ENCODE data around the gene TAF15. TPM values are rescaled to one million over a fixed set of nuclear protein-coding genes. Genes with fewer than 3 reads are reported as not detected.

Gene TAF15
- 17.8 and 19.8 TPM in 2 replicates for total RNA-seq (2014; rRNA removed; shearing (Covaris generic))

GRCh38 chr17:35808962-35809854, at the start of gene TAF15:
Gene TAF15, plus strand, starts transcription at chr17:35809484. Its CDS starts 86 bp downstream, at chr17:35809570.
- peak; percentile 98 for DNase-seq (ENCODE audit: low spot score)

GRCh38 chr17:35760587-35760986, 48.7 kb upstream of the TAF15 start, which contains the start of gene C17orf50:
Gene C17orf50, plus strand, starts transcription at chr17:35760887. Its CDS starts 55 bp downstream, at chr17:35760942.
- DNase-seq (ENCODE audit: low spot score) = no peak

- no peak for DNase-seq (ENCODE audit: low spot score)
These were observed 47.7 kb upstream of the TAF15 start for GRCh38 chr17:35761601-35762000.

GRCh38 chr17:35763767-35764122, 45.5 kb upstream of the TAF15 start:
- no peak for DNase-seq (ENCODE audit: low spot score)

GRCh38 chr17:35764123-35764991, 44.9 kb upstream of the TAF15 start:
- peak; percentile 75 for DNase-seq (ENCODE audit: low spot score)

GRCh38 chr17:35765086-35765710, 44.1 kb upstream of the TAF15 start:
- DNase-seq (ENCODE audit: low spot score) = no peak

- no peak for DNase-seq (ENCODE audit: low spot score)
These were observed 43.4 kb upstream of the TAF15 start for GRCh38 chr17:35765756-35766488.

- no peak for DNase-seq (ENCODE audit: low spot score)
These were observed 42.8 kb upstream of the TAF15 start for GRCh38 chr17:35766489-35766877.

GRCh38 chr17:35766903-35767510, 42.3 kb upstream of the TAF15 start:
- DNase-seq (ENCODE audit: low spot score) = no peak

GRCh38 chr17:35768797-35769196, 40.5 kb upstream of the TAF15 start:
- DNase-seq (ENCODE audit: low spot score) = no peak

- no peak for DNase-seq (ENCODE audit: low spot score)
These were observed 39.3 kb upstream of the TAF15 start for GRCh38 chr17:35769895-35770486.

GRCh38 chr17:35773129-35773528, 36.2 kb upstream of the TAF15 start:
- DNase-seq (ENCODE audit: low spot score) = no peak

- no peak for DNase-seq (ENCODE audit: low spot score)
These were observed 35.4 kb upstream of the TAF15 start for GRCh38 chr17:35773679-35774425.

GRCh38 chr17:35774499-35774898, 34.8 kb upstream of the TAF15 start:
- peak; percentile 64 for DNase-seq (ENCODE audit: low spot score)

- DNase-seq (ENCODE audit: low spot score) = no peak
These were observed 34.2 kb upstream of the TAF15 start for GRCh38 chr17:35775039-35775438.

GRCh38 chr17:35775583-35775982, 33.7 kb upstream of the TAF15 start:
- no peak for DNase-seq (ENCODE audit: low spot score)

GRCh38 chr17:35778641-35779196, 30.6 kb upstream of the TAF15 start:
- DNase-seq (ENCODE audit: low spot score) = peak; percentile 36

GRCh38 chr17:35780950-35781349, 28.3 kb upstream of the TAF15 start:
- no peak for DNase-seq (ENCODE audit: low spot score)

- no peak for DNase-seq (ENCODE audit: low spot score)
These were observed 24.4 kb upstream of the TAF15 start for GRCh38 chr17:35784895-35785294.
